ENCODE results near the gene NACC1.
A peak's percentile ranks its signal among the peaks of the same experiment; 100 is the strongest.

GRCh38 chr19:13152974-13153568 is 35.0 kb downstream of the NACC1 start:
- TF ChIP-seq EZH2 (IDR thresholded peaks at IDR 0.05) (no peak), POLR2AphosphoS5 (IDR thresholded peaks at IDR 0.05; ENCODE audit: borderline replicate concordance, low read depth, low read length) (peak; percentile 100)
